ENCODE results near the gene ARHGAP11A.
A peak's percentile ranks its signal among the peaks of the same experiment; 100 is the strongest.

DNA sequence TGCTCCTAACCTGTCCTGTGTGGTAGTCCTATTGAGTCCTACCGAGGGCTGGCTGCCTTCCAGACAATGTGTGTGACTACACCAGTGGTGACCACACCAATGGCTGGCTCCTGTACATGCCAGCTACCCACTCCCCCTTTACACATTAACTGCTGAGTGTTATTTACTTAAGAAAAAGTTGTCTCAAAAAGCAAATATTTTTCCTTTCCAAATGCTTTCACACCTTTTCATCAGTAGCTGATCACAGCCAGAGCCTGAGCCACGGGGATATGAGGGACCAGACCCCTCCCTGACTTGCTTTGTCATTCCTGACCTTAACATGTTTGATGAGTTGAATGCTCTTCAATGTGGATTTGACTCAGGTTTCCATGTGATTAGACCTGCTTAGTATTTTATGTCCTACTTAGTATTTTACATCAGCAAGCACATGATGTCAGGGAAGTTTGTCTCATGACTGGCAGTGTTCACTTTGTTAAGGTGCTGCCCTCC lies 72.9 kb downstream of the ARHGAP11A start:
- TF ChIP-seq, protein P1, sequence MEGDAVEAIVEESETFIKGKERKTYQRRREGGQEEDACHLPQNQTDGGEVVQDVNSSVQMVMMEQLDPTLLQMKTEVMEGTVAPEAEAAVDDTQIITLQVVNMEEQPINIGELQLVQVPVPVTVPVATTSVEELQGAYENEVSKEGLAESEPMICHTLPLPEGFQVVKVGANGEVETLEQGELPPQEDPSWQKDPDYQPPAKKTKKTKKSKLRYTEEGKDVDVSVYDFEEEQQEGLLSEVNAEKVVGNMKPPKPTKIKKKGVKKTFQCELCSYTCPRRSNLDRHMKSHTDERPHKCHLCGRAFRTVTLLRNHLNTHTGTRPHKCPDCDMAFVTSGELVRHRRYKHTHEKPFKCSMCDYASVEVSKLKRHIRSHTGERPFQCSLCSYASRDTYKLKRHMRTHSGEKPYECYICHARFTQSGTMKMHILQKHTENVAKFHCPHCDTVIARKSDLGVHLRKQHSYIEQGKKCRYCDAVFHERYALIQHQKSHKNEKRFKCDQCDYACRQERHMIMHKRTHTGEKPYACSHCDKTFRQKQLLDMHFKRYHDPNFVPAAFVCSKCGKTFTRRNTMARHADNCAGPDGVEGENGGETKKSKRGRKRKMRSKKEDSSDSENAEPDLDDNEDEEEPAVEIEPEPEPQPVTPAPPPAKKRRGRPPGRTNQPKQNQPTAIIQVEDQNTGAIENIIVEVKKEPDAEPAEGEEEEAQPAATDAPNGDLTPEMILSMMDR (IDR thresholded peaks at IDR 0.05; ENCODE audit: low read depth, low read length, missing input control): no peak
- TF ChIP-seq FOXA1 (IDR thresholded peaks at IDR 0.05) (no peak), TAF1 (conservative IDR thresholded peaks at IDR 0.05) (no peak), JUND (IDR thresholded peaks at IDR 0.05) (peak in 1 of 2 donors; percentile 18), RXRA (IDR thresholded peaks at IDR 0.05) (peak in 1 of 2 donors; percentile 42), NR2F2 (IDR thresholded peaks at IDR 0.05) (no peak), YY1 (IDR thresholded peaks at IDR 0.05) (peak; percentile 60), SP1 (IDR thresholded peaks at IDR 0.05) (peak; percentile 13)
- TF ChIP-seq, protein P2, sequence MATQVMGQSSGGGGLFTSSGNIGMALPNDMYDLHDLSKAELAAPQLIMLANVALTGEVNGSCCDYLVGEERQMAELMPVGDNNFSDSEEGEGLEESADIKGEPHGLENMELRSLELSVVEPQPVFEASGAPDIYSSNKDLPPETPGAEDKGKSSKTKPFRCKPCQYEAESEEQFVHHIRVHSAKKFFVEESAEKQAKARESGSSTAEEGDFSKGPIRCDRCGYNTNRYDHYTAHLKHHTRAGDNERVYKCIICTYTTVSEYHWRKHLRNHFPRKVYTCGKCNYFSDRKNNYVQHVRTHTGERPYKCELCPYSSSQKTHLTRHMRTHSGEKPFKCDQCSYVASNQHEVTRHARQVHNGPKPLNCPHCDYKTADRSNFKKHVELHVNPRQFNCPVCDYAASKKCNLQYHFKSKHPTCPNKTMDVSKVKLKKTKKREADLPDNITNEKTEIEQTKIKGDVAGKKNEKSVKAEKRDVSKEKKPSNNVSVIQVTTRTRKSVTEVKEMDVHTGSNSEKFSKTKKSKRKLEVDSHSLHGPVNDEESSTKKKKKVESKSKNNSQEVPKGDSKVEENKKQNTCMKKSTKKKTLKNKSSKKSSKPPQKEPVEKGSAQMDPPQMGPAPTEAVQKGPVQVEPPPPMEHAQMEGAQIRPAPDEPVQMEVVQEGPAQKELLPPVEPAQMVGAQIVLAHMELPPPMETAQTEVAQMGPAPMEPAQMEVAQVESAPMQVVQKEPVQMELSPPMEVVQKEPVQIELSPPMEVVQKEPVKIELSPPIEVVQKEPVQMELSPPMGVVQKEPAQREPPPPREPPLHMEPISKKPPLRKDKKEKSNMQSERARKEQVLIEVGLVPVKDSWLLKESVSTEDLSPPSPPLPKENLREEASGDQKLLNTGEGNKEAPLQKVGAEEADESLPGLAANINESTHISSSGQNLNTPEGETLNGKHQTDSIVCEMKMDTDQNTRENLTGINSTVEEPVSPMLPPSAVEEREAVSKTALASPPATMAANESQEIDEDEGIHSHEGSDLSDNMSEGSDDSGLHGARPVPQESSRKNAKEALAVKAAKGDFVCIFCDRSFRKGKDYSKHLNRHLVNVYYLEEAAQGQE (IDR thresholded peaks at IDR 0.05): no peak
- TF ChIP-seq, protein P3, sequence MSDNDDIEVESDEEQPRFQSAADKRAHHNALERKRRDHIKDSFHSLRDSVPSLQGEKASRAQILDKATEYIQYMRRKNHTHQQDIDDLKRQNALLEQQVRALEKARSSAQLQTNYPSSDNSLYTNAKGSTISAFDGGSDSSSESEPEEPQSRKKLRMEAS (IDR thresholded peaks at IDR 0.05): peak; percentile 21
- TF ChIP-seq, protein P4, sequence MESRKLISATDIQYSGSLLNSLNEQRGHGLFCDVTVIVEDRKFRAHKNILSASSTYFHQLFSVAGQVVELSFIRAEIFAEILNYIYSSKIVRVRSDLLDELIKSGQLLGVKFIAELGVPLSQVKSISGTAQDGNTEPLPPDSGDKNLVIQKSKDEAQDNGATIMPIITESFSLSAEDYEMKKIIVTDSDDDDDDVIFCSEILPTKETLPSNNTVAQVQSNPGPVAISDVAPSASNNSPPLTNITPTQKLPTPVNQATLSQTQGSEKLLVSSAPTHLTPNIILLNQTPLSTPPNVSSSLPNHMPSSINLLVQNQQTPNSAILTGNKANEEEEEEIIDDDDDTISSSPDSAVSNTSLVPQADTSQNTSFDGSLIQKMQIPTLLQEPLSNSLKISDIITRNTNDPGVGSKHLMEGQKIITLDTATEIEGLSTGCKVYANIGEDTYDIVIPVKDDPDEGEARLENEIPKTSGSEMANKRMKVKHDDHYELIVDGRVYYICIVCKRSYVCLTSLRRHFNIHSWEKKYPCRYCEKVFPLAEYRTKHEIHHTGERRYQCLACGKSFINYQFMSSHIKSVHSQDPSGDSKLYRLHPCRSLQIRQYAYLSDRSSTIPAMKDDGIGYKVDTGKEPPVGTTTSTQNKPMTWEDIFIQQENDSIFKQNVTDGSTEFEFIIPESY (IDR thresholded peaks at IDR 0.05): no peak
